ENCODE results near the gene PLOD3. TPM values are rescaled to one million over a fixed set of nuclear protein-coding genes. Genes with fewer than 3 reads are reported as not detected.

The PLOD3 gene
- total and polyA plus RNA-seq, 9 donors = 14.2 to 51.9 (median 38.5) TPM

DNA sequence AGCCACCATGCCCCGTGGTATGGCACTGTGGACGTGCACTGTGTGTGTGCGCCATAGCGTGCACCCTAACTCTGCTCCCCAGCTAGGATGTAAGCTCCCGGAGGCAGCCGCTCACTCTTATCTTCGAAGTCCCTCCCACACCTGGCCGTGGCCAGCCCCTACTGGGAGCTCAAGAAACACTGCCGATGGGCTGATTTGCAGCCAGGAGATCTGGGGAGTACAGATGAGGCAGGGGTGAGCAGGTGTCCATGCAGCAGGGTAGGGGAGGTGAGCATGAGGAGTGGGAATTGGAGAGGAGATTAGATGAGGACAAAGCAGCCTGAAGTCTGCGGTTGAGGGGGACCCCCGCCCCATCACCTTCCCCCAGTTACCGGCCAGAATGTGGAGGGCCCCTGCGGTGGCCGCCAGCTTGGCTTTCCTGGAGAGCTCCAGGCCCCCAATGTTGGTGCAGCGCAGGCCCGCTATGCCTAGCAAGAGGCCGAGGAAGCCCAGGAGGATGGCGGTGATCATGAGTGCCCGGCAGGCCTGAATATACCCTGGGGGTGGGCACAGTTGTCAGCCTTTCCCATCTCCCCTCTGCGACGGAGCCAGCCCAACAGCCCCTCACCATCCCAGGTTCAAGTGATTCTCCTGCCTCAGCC lies 16.6 kb upstream of the PLOD3 start:
- H3K36me3 ChIP-seq = no peaks in the 10 kb centered on the region
- peaks cover 3% of the 10 kb centered on the region for H3K4me1 ChIP-seq (ENCODE audit: insufficient read depth)
- intact Hi-C loops (cut with DNase I) = no loop called here
- no peak overlapping the region for H3K27ac ChIP-seq
- 66 to 75% (median 71%) methylated on average over 21 of the region's 21 CpGs for WGBS, 3 donors
- no peaks in the 10 kb centered on the region for H3K27me3 ChIP-seq
- DNase-seq = no peak
- H3K4me3 ChIP-seq = no peak overlapping the region
- H3K9me3 ChIP-seq = no peaks in the 10 kb centered on the region
- no peak for TF ChIP-seq POLR2A (IDR thresholded peaks at IDR 0.05)
- TF ChIP-seq, protein P1, sequence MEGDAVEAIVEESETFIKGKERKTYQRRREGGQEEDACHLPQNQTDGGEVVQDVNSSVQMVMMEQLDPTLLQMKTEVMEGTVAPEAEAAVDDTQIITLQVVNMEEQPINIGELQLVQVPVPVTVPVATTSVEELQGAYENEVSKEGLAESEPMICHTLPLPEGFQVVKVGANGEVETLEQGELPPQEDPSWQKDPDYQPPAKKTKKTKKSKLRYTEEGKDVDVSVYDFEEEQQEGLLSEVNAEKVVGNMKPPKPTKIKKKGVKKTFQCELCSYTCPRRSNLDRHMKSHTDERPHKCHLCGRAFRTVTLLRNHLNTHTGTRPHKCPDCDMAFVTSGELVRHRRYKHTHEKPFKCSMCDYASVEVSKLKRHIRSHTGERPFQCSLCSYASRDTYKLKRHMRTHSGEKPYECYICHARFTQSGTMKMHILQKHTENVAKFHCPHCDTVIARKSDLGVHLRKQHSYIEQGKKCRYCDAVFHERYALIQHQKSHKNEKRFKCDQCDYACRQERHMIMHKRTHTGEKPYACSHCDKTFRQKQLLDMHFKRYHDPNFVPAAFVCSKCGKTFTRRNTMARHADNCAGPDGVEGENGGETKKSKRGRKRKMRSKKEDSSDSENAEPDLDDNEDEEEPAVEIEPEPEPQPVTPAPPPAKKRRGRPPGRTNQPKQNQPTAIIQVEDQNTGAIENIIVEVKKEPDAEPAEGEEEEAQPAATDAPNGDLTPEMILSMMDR (IDR thresholded peaks at IDR 0.05) = no peak
- TF ChIP-seq EP300 (IDR thresholded peaks at IDR 0.05) = no peak

DNA sequence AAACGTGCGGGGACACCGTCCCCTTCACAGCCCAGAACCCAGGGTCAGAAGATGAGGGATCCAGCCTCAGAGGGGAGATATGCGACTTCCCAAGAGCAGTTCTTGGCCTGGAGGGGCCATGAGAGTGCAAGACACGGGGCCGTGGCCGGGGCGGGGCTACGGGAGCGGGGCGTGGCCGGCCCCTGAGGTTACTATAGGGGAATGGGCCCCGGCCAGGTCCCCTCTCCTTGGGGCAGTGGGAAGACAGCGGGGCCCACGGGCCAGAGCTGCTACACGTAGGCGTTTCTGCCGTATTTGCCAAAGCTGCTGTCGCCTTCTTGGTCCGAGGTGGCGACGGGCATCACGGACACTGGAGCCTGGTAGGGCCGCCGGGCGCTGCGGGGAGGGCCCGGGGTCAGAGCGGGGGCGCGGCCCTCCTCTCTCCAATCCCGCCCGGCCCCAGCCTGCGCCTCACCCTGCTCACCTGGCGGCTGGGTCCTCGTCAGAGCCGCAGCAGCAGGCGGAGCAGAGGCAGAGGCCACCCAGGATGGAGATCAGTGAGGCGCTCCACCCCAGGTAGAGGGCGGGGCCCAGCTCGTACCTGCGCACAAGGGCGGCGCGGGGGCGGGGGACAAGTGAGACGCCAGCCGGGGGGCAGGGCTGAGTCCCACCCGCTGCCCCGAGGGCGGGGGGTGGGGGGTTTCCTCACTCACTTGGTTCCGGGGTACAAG lies 14.9 kb upstream of the PLOD3 start:
- no peak overlapping the region for H3K27ac ChIP-seq
- H3K9me3 ChIP-seq = no peaks in the 10 kb centered on the region
- H3K36me3 ChIP-seq = no peaks in the 10 kb centered on the region
- DNase-seq = no peak
- H3K4me1 ChIP-seq (ENCODE audit: insufficient read depth) = peaks cover 3% of the 10 kb centered on the region
- TF ChIP-seq, protein P1 (IDR thresholded peaks at IDR 0.05) = no peak
- no peak for TF ChIP-seq POLR2A (IDR thresholded peaks at IDR 0.05)
- no peak for TF ChIP-seq EP300 (IDR thresholded peaks at IDR 0.05)
- WGBS, 3 donors = 18 to 27% (median 22%) methylated on average over 41 to 52 of the region's 52 CpGs
- intact Hi-C loops (cut with DNase I) = no loop called here
- H3K4me3 ChIP-seq = no peak overlapping the region
- H3K27me3 ChIP-seq = no peaks in the 10 kb centered on the region

DNA sequence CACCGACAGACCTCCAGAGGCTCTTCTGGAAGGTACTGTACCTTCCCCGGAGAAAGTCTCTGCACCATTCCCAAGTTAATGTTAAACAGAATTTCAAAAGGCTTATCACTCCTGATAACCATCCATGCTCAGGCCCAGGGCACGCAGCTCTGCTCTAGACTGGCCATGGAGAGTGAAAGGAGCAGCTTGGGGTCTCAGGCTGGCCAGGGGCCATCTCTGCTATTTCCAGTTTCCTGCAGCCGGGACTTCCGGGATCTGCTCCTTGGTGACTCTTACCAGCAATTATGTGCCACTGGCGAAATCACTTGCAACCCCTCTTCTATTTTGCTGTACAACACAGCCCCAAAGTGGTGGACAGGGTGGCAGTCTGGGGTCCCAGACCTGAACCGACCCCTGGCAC lies 14.3 kb upstream of the PLOD3 start:
- no peak for DNase-seq
- 71 to 74% (median 74%) methylated on average over 7 of the region's 7 CpGs for WGBS, 3 donors
- Histone ChIP-seq H3K27me3 (no peaks in the 10 kb centered on the region), H3K27ac (no peak overlapping the region), H3K4me3 (no peak overlapping the region), H3K36me3 (no peaks in the 10 kb centered on the region), H3K4me1 (ENCODE audit: insufficient read depth) (peaks cover 3% of the 10 kb centered on the region), H3K9me3 (no peaks in the 10 kb centered on the region)
- intact Hi-C loops (cut with DNase I) = no loop called here
- no peak for TF ChIP-seq POLR2A (IDR thresholded peaks at IDR 0.05)
- TF ChIP-seq, protein P1 (IDR thresholded peaks at IDR 0.05) = no peak
- no peak for TF ChIP-seq EP300 (IDR thresholded peaks at IDR 0.05)

DNA sequence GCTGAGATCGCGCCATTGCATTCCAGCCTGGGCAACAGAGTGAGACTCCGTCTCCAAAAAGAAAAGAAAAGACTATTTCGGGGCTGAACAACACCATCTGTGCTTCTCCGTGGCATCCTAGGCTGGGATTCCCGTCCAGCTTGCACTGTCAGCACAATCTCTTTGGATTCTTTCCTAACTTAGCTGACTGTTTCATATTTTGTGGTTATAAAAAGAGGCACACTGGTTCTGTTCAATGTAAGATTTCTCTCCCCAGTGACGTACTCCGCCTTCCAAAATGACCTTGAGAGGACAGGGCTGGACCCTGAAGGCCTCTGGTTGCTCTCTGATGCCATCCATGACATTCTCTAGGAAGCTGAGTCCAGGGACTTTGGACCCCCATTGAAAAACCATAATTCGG lies 9.3 kb upstream of the PLOD3 start:
- Histone ChIP-seq H3K36me3 (no peaks in the 10 kb centered on the region), H3K4me3 (no peak overlapping the region), H3K4me1 (ENCODE audit: insufficient read depth) (no peaks in the 10 kb centered on the region), H3K27me3 (no peaks in the 10 kb centered on the region), H3K9me3 (no peaks in the 10 kb centered on the region), H3K27ac (no peak overlapping the region)
- WGBS, 3 donors = 48 to 69% (median 49%) methylated on average over 9 of the region's 9 CpGs
- TF ChIP-seq POLR2A (IDR thresholded peaks at IDR 0.05) (no peak), EP300 (IDR thresholded peaks at IDR 0.05) (no peak)
- TF ChIP-seq, protein P1 (IDR thresholded peaks at IDR 0.05) = no peak
- no peak for DNase-seq
- intact Hi-C loops (cut with DNase I) = no loop called here
